ENCODE data around the gene USP16. TPM values are rescaled to one million over a fixed set of nuclear protein-coding genes. Genes with fewer than 3 reads are reported as not detected.

Gene USP16
- total RNA-seq, 1 experiment from 2014 or later, result 30.6 TPM

DNA sequence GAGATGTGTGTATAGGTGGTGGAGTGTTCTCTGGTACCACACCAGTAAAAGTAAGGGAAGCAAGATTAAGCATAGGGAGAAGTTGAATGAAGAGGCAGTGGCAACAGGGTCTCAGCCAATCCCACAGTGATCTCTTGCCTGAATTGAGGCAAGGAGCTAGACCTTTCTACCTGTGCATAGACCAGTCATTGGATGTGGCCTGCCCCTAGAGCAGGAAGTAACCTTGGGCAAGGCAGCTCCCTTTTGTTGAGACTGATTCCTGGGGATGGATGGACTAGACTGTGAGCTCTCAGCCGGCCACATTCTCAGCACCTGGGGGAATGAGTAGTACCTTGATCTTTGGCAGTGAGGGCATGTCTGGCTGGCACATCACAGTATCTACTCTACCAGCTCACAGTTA, 6.4 kb downstream of the USP16 start:
- no peak overlapping the region for H3K18ac ChIP-seq (ENCODE audit: insufficient read length, low read depth, low read length)
- no peak for DNase-seq
- no CpG with 5 or more reads among the region's 1 CpG for WGBS (ENCODE audit: extremely low coverage, insufficient read length, low lambda C conversion rate)
- Mint-ChIP-seq H3K4me1 (peaks cover under 1% of the 10 kb centered on the region in 2 experiments; a peak in 2 of 4 replicates), H3K4me3 (no peak overlapping the region), H3K27ac (no peak overlapping the region), H3K36me3 (ENCODE audit: insufficient read depth in 1 of 3, low read depth in 3 of 3) (peaks cover 14 to 58% (median 56%) of the 10 kb centered on the region in 3 experiments; a peak in 6 of 7 replicates), H3K9me3 (no peaks in the 10 kb centered on the region), H3K27me3 (ENCODE audit: low read depth) (no peaks in the 10 kb centered on the region)
- H2BK12ac ChIP-seq (ENCODE audit: insufficient read length, low read depth, low read length), result no peak overlapping the region
- no peak overlapping the region for H2AFZ ChIP-seq (ENCODE audit: low read length)
- H3K4ac ChIP-seq (ENCODE audit: low read depth, low read length), result no peak overlapping the region
- no peak overlapping the region for H3K56ac ChIP-seq (ENCODE audit: insufficient read length, low read depth, low read length)
- H2BK120ac ChIP-seq (ENCODE audit: low read depth, low read length, poor library complexity, severe bottlenecking), result no peak overlapping the region
- no peaks in the 10 kb centered on the region for H3K9me3 ChIP-seq (ENCODE audit: control insufficient read depth, low read depth, low read length)
- H3K79me2 ChIP-seq (ENCODE audit: insufficient read depth, low read length), result no peaks in the 10 kb centered on the region; the same call in 1 of the 2 replicates
- H3K79me1 ChIP-seq (ENCODE audit: insufficient read depth, low read depth, low read length, poor library complexity, severe bottlenecking), result no peaks in the 10 kb centered on the region
- no peak overlapping the region for H4K8ac ChIP-seq (replicated peaks; ENCODE audit: insufficient read length, low read depth, low read length)
- H3K23me2 ChIP-seq (ENCODE audit: insufficient read length, low read depth, low read length, poor library complexity, severe bottlenecking), result no peaks in the 10 kb centered on the region
- H3K9ac ChIP-seq (ENCODE audit: extremely low read depth, insufficient read length, low read length), result no peak overlapping the region
- H3K27ac ChIP-seq (ENCODE audit: insufficient read length, low read depth, low read length), result no peak overlapping the region
- H3K4me2 ChIP-seq (ENCODE audit: insufficient read depth, insufficient read length, low read length), result no peak overlapping the region
- H3K4me1 ChIP-seq (ENCODE audit: insufficient read depth, low read length), result no peaks in the 10 kb centered on the region
- no peaks in the 10 kb centered on the region for H4K20me1 ChIP-seq (ENCODE audit: control insufficient read depth, insufficient read depth, insufficient read length)
- no peaks in the 10 kb centered on the region for H3K27me3 ChIP-seq (ENCODE audit: insufficient read depth, low read length)
- no peak overlapping the region for H3K23ac ChIP-seq (ENCODE audit: insufficient read length, low read depth, low read length)
- no peak overlapping the region for H2BK15ac ChIP-seq (ENCODE audit: low read depth, low read length)
- no peak overlapping the region for H2AK5ac ChIP-seq (ENCODE audit: insufficient read length, low read length)
- H4K91ac ChIP-seq (ENCODE audit: insufficient read length, low read depth, low read length), result no peak overlapping the region
- H3T11ph ChIP-seq (ENCODE audit: low read length), result no peak overlapping the region
- H2BK5ac ChIP-seq (ENCODE audit: insufficient read length, low read length), result no peak overlapping the region
- TF ChIP-seq, protein P1, sequence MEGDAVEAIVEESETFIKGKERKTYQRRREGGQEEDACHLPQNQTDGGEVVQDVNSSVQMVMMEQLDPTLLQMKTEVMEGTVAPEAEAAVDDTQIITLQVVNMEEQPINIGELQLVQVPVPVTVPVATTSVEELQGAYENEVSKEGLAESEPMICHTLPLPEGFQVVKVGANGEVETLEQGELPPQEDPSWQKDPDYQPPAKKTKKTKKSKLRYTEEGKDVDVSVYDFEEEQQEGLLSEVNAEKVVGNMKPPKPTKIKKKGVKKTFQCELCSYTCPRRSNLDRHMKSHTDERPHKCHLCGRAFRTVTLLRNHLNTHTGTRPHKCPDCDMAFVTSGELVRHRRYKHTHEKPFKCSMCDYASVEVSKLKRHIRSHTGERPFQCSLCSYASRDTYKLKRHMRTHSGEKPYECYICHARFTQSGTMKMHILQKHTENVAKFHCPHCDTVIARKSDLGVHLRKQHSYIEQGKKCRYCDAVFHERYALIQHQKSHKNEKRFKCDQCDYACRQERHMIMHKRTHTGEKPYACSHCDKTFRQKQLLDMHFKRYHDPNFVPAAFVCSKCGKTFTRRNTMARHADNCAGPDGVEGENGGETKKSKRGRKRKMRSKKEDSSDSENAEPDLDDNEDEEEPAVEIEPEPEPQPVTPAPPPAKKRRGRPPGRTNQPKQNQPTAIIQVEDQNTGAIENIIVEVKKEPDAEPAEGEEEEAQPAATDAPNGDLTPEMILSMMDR (conservative IDR thresholded peaks at IDR 0.05), result no peak
- H3K14ac ChIP-seq (ENCODE audit: insufficient read depth, low read length), result no peak overlapping the region
- no peak overlapping the region for H2BK20ac ChIP-seq (ENCODE audit: low read depth, low read length, poor library complexity, severe bottlenecking)
- H4K5ac ChIP-seq (ENCODE audit: insufficient read length, low read depth, low read length), result no peak overlapping the region
